GM12892 (cell line): Measurements from ENCODE around the gene MTPN.

ENCODE experiments used
- POLR2A ChIP-seq: IDR thresholded peaks from 2 replicates; pipeline ENCODE4 v1.6.1; 2011; ENCODE audit warnings: low read depth, low read length, control low read depth
- POLR2AphosphoS5 ChIP-seq: IDR thresholded peaks from 2 replicates; pipeline ENCODE4 v1.6.1; 2011; ENCODE audit warnings: low read depth, low read length, control low read depth
- TAF1 ChIP-seq: IDR thresholded peaks from 2 replicates; pipeline ENCODE4 v1.6.1; 2011; ENCODE audit warnings: low read depth, mild to moderate bottlenecking, control low read depth, low read length, borderline replicate concordance

DNA sequence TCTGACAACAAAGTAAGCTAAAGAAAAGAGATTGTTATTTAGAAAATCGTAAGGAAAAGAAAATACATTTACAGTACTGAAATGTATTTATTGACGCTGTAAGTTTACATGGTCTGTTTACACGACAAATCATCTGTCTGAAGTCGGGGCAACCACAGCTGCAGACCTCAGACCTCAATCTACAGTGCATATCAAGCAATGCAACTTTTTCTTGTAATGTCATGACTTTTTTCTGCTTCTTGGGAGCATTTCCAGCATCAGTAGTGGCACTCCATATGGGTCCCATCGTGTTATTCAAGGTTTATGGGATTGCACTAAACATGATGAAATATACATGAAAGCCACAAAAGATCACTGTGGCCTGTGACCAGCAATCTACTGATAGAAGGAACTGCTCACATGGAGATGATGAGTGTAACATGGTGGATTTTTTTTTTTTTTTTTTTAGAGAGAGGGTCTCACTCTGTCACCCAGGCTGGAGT is 77.1 kb downstream of the MTPN start:
- TF ChIP-seq TAF1 (no peak), POLR2AphosphoS5 (no peak), POLR2A (no peak)
